ENCODE data around the gene RGS16. TPM values are rescaled to one million over a fixed set of nuclear protein-coding genes. Genes with fewer than 3 reads are reported as not detected.
A peak's percentile ranks its signal among the peaks of the same experiment; 100 is the strongest.

RGS16 gene
- total RNA-seq, 2 donors from 2014 or later = 1.5 to 1.9 TPM

GRCh38 chr1:182642461-182642860 is 38.3 kb upstream of the RGS16 start:
- intact Hi-C loops (cut with DNase I) = no loop called here
- TF ChIP-seq POLR2A (IDR thresholded peaks at IDR 0.05) (no peak), POLR2AphosphoS5 (IDR thresholded peaks at IDR 0.05) (no peak), CTCF (IDR thresholded peaks at IDR 0.05) (no peak)
- 97% methylated on average over 8 of the region's 8 CpGs for WGBS
- no peak overlapping the region for H3K27ac ChIP-seq
- no peaks in the 10 kb centered on the region for H3K9me3 ChIP-seq
- DNase-seq (ENCODE audit: low spot score) = no peak
- no peak overlapping the region for H3K4me3 ChIP-seq
- H3K36me3 ChIP-seq = no peaks in the 10 kb centered on the region
- no peaks in the 10 kb centered on the region for H3K4me1 ChIP-seq (replicated peaks)
- no peaks in the 10 kb centered on the region for H3K27me3 ChIP-seq (replicated peaks; ENCODE audit: insufficient read depth)

GRCh38 chr1:182641561-182641960 is 37.4 kb upstream of the RGS16 start:
- no peaks in the 10 kb centered on the region for H3K27me3 ChIP-seq (replicated peaks; ENCODE audit: insufficient read depth)
- no peaks in the 10 kb centered on the region for H3K4me1 ChIP-seq (replicated peaks)
- no peak overlapping the region for H3K27ac ChIP-seq
- 66% methylated on average over 5 of the region's 5 CpGs for WGBS
- H3K9me3 ChIP-seq = no peaks in the 10 kb centered on the region
- intact Hi-C loops (cut with DNase I) = no loop called here
- TF ChIP-seq POLR2A (IDR thresholded peaks at IDR 0.05) (no peak), POLR2AphosphoS5 (IDR thresholded peaks at IDR 0.05) (peak; percentile 68)
- no peaks in the 10 kb centered on the region for H3K36me3 ChIP-seq
- peak; percentile 14 for DNase-seq (ENCODE audit: low spot score)
- no peak overlapping the region for H3K4me3 ChIP-seq

DNA sequence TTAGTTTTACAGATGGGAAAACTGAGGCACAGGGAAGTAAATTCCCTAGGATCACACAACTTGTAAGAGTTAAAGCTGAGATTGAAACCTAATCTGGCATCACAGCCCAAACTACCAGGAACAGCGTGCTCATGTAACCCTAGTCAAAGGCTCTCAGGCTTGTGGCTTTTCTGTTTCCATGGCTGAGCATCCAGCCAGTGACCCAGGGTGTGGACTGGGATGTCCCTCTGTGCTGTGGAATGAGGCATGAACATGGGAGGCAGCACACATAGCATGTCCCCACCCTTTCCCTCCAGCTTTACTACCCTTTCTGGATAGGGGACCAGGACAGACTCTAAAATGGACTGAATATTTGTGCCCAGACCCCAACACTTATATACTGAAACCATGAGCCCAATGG is 35.1 kb upstream of the RGS16 start:
- Histone ChIP-seq H3K36me3 (no peaks in the 10 kb centered on the region), H3K9me3 (no peaks in the 10 kb centered on the region), H3K27me3 (replicated peaks; ENCODE audit: insufficient read depth) (no peaks in the 10 kb centered on the region), H3K4me3 (no peak overlapping the region), H3K27ac (no peak overlapping the region), H3K4me1 (replicated peaks) (no peaks in the 10 kb centered on the region)
- intact Hi-C loops (cut with DNase I) = no loop called here
- WGBS = 62% methylated on average over 1 of the region's 1 CpG
- no peak for DNase-seq (ENCODE audit: low spot score)
- no peak for TF ChIP-seq POLR2AphosphoS5 (IDR thresholded peaks at IDR 0.05)
- TF ChIP-seq POLR2A (IDR thresholded peaks at IDR 0.05) = no peak
- TF ChIP-seq CTCF (IDR thresholded peaks at IDR 0.05) = no peak

DNA sequence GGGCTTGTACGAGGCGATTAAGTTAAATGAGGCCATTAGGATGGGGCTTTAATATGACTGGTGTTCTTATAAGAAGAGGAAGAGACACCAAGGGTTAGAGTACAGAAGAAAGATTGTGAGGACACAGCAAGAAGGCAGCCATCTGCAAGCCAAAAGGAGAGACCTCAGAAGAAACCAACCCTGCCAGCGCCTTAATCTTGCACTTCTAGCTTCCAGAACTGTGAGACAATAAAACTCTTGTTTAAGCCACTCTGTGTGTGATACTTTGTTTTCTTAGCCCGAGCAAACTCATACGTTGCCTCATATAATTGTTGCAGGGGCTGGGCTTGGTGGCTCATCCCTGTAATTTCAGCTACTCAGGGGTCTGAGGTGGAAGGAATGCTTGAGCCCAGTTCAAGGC is 33.6 kb upstream of the RGS16 start:
- Histone ChIP-seq H3K27me3 (replicated peaks; ENCODE audit: insufficient read depth) (no peaks in the 10 kb centered on the region), H3K27ac (no peak overlapping the region), H3K36me3 (no peaks in the 10 kb centered on the region), H3K9me3 (no peaks in the 10 kb centered on the region), H3K4me3 (no peak overlapping the region), H3K4me1 (replicated peaks) (no peaks in the 10 kb centered on the region)
- 72% methylated on average over 5 of the region's 5 CpGs for WGBS
- intact Hi-C loops (cut with DNase I) = no loop called here
- no peak for TF ChIP-seq CTCF (IDR thresholded peaks at IDR 0.05)
- TF ChIP-seq POLR2A (IDR thresholded peaks at IDR 0.05) = no peak
- TF ChIP-seq POLR2AphosphoS5 (IDR thresholded peaks at IDR 0.05) = no peak
- DNase-seq (ENCODE audit: low spot score) = no peak

GRCh38 chr1:182635871-182636270 is 31.7 kb upstream of the RGS16 start:
- H3K4me3 ChIP-seq = no peak overlapping the region
- no peak for TF ChIP-seq POLR2A (IDR thresholded peaks at IDR 0.05)
- TF ChIP-seq POLR2AphosphoS5 (IDR thresholded peaks at IDR 0.05) = no peak
- no peak for TF ChIP-seq CTCF (IDR thresholded peaks at IDR 0.05)
- DNase-seq (ENCODE audit: low spot score) = no peak
- H3K4me1 ChIP-seq (replicated peaks) = no peaks in the 10 kb centered on the region
- no peak overlapping the region for H3K27ac ChIP-seq
- no peaks in the 10 kb centered on the region for H3K9me3 ChIP-seq
- H3K27me3 ChIP-seq (replicated peaks; ENCODE audit: insufficient read depth) = no peaks in the 10 kb centered on the region
- intact Hi-C loops (cut with DNase I) = no loop called here
- H3K36me3 ChIP-seq = no peaks in the 10 kb centered on the region
- 71% methylated on average over 2 of the region's 2 CpGs for WGBS

Measured in prostate gland (tissue), 2 donors.